HEK293T (cell line): ENCODE results near the gene MFAP2.
"Not testable (repeated sequence)": the region's sequence is repeated elsewhere in the genome, so short reads cannot be mapped to it uniquely, and the experiment has no call there.

Experiments
- ARNT ChIP-seq: fragments of 450-650 bp; IDR thresholded peaks from 2 replicates; pipeline ENCODE4 v1.6.1; 2017; ENCODE audit warnings: mild to moderate bottlenecking
- BHLHE40 ChIP-seq: fragments of 450-650 bp; IDR thresholded peaks from 2 replicates; pipeline ENCODE4 v1.6.1; 2016; ENCODE audit warnings: mild to moderate bottlenecking, moderate library complexity, borderline replicate concordance
- ELF4 ChIP-seq: fragments of 450-650 bp; IDR thresholded peaks from 2 replicates; pipeline ENCODE4 v1.6.1; 2017; ENCODE audit warnings: antibody characterized with exemption
- FOXA1 ChIP-seq: fragments of 450-650 bp; IDR thresholded peaks from 2 replicates; pipeline ENCODE4 v1.6.1; 2016; ENCODE audit warnings: mild to moderate bottlenecking
- FOXK2 ChIP-seq: fragments of 450-650 bp; IDR thresholded peaks from 2 replicates; pipeline ENCODE4 v1.6.1; 2016; ENCODE audit warnings: mild to moderate bottlenecking
- FOXM1 ChIP-seq: fragments of 450-650 bp; IDR thresholded peaks from 2 replicates; pipeline ENCODE4 v1.6.1; 2017; ENCODE audit warnings: mild to moderate bottlenecking, borderline replicate concordance
- HDGF ChIP-seq: fragments of 450-650 bp; IDR thresholded peaks from 2 replicates; pipeline ENCODE4 v1.6.1; 2017; ENCODE audit warnings: antibody characterized with exemption, borderline replicate concordance
- L3MBTL2 ChIP-seq: fragments of 450-650 bp; conservative IDR thresholded peaks from 2 replicates; pipeline ENCODE4 v1.6.1; 2016; ENCODE audit warnings: mild to moderate bottlenecking
- PKNOX1 ChIP-seq: fragments of 450-650 bp; IDR thresholded peaks from 2 replicates; pipeline ENCODE4 v1.6.1; 2016
- SP1 ChIP-seq: fragments of 450-650 bp; IDR thresholded peaks from 2 replicates; pipeline ENCODE4 v1.6.1; 2017
- SUZ12 ChIP-seq: fragments of 450-650 bp; IDR thresholded peaks from 2 replicates; pipeline ENCODE4 v1.6.1; 2016; ENCODE audit warnings: mild to moderate bottlenecking
- TARDBP ChIP-seq: fragments of 450-650 bp; IDR thresholded peaks from 2 replicates; pipeline ENCODE4 v1.6.1; 2016
- ZNF384 ChIP-seq: fragments of 450-650 bp; IDR thresholded peaks from 2 replicates; pipeline ENCODE4 v1.6.1; 2016

GRCh38 chr1:16964169-16964568 is 16.3 kb downstream of the MFAP2 start:
- not testable (repeated sequence) for TF ChIP-seq BHLHE40, FOXA1, HDGF, SUZ12, ARNT, SP1, L3MBTL2, FOXM1, FOXK2, TARDBP, ELF4, PKNOX1, ZNF384
